Stimulated activated CD8-positive, alpha-beta memory T cell treated with anti-CD3 and anti-CD28 coated beads, Interleukin-7, amount 100 ng/mL, for 1 hour (primary cell): ENCODE data around the gene ATF7IP2.
"Not testable (repeated sequence)": the region's sequence is repeated elsewhere in the genome, so short reads cannot be mapped to it uniquely, and the experiment has no call there.

ENCODE experiments used
- DNase-seq, 2 donors: peaks; one replicate each; pipeline ENCODE4 v3.0.0-alpha.2; 2020; ENCODE audit warnings: low read depth in 2 of 2

Gene ATF7IP2

GRCh38 chr16:10376229-10376628 lies 9.6 kb upstream of the ATF7IP2 start:
- DNase-seq, result no peak

DNA sequence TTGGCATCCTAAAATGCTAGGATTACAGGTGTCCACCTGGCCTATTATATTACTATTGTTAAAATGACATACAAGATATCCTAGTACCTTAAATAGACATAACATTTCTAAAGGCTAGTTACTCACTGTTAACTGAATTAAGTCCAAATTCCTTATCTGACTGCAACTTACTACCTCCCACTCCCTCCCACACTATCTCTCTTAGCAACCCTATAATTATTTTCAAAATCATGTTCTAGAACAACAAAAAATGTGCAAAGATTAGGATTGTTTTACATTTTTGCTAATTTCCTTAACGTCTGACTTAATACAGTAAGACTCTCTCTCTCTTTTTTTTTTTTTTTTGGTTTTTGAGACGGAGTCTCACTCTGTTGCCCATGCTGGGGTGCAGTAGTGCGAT lies 2.2 kb upstream of the ATF7IP2 start:
- DNase-seq, result no peak

- DNase-seq, result no peak
Observed at GRCh38 chr16:10386517-10387100, 748 bp downstream of the ATF7IP2 start.

DNA sequence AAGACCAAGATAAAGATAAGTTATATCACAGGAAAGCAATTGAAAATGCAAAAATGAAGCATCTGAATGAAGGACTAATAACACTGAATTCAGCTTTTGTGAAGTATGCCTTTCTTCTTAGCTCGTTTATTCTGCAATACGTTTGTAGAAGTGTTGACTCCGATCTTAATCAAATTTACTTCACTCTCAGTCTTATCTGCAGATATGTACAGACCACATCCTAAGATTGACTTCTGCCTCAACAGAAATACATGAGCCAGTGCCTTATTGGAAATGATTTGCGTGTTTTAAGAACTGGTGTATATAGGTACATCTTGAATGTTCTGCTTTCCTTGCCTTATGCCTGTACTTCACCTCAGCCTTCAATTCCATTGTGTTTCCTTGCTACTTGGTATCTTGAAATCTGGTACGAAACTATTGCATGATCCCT lies 1.3 kb downstream of the ATF7IP2 start:
- DNase-seq, result no peak

DNA sequence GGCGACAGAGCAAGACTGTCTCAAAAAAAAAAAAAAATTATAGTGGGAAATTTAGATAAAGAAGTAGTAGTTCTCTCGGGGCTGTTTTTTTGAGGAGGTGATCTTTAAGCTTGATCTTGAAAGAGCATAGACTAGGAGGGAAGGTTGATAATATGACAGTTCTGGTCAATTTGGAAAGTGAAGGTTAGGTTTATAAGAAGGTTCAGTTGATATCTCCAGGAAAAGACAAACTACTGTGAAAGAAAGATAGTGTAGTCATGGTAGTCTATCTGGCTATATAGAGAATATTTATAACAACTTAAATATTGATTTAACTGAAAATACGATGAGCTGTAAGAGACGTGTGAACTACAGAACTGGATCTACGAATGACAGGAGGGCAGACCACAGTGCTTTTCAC lies 3.1 kb downstream of the ATF7IP2 start:
- DNase-seq, result no peak

DNA sequence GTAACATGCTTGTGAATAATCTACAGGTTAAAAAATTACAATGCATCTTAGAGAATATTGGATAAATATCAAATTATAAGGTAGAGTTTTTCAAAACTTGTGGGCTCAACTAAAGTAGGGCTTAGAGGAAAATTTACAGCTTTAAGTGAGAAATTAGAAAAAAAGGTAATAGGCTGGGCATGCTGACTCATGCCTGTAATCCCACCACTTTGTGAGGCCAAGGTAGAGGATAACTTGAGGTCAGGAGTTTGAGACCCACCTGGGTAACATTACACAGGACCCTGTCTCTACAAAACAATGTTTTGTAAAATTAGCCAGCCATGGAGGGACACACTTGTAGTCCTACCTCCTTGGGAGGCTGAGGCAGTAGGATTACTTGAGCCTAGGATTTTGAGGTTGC lies 4.5 kb downstream of the ATF7IP2 start:
- no peak for DNase-seq

DNA sequence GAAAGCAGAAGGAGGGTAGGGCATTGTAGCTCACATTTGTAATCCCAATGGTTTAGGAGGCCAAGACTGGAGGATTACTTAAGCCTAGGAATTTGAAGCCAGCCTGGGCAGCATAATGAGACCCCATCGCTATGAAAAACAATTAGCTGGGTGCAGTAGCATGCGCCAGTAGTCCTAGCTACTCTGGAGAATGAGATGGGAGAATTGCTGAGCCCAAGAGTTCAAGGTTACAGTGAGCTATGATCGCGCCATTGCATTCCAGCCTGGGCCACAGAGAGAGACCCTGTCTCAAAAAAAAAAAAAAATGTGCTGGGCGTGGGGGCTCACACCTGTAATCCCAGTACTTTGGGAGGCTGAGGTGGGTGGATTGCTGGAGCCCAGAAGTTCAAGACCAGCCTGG lies 5.0 kb downstream of the ATF7IP2 start:
- no peak for DNase-seq

DNA sequence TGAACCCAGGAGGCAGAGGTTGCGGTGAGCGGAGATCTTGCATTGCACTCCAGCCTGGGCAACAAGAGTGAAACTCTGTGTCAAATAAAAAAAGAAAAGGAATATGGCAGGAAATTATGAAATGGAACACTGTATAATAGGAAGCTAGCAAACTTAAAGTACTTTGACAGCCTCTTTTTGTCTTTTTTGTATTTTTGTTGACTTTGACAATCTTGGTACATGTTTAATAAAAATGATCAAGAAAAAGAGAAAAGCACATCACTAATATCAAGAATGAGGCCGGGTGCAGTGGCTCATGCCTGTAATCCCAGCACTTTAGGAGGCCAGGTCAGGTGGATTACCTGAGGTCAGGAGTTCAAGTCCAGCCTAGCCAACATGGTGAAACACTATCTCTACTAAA lies 5.5 kb downstream of the ATF7IP2 start:
- no peak for DNase-seq

DNA sequence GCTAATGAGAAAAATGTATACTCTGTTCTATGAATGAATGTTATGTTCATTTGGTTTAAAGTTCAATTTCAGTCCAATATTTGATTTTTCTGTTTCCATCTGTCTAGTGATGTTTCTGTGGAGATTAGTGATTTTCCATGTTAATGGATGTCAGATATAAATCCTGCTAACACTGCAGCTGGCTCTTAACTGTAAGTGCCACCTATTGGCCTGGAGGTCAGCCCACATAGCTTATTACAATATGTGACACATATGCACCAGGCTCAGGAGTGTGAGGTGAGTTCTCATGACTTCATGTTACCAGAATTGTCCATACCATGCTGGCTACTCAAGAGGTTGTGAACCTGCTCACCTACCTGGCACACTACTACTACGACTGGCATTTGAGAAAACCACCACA lies 17.1 kb downstream of the ATF7IP2 start:
- no peak for DNase-seq

- DNase-seq, result no peak
Observed at GRCh38 chr16:10405386-10405939, 19.6 kb downstream of the ATF7IP2 start.

GRCh38 chr16:10408824-10409381 lies 23.0 kb downstream of the ATF7IP2 start:
- no peak for DNase-seq

DNA sequence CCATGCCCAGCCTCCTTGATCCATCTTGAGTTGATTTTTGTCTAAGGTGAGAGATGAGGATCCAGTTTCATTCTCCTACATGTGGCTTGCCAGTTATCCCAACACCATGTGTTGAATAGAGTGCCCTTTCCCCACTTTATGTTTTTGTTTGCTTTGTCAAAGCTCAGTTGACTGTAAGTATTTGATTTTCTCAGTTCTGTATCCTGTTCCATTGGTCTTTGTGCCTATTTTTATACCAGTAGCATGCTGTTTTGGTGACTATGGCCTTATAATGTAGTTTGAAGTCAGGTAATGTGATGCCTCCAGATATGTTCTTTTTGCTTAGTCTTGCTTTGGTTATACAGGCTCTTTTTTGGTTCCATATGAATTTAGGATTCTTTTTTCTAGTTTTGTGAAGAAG lies 23.9 kb downstream of the ATF7IP2 start:
- not testable (repeated sequence) for DNase-seq

- DNase-seq, result no peak
Observed at GRCh38 chr16:10410469-10410868, 24.6 kb downstream of the ATF7IP2 start.

- no peak for DNase-seq
Observed at GRCh38 chr16:10412935-10413601, 27.2 kb downstream of the ATF7IP2 start.

DNA sequence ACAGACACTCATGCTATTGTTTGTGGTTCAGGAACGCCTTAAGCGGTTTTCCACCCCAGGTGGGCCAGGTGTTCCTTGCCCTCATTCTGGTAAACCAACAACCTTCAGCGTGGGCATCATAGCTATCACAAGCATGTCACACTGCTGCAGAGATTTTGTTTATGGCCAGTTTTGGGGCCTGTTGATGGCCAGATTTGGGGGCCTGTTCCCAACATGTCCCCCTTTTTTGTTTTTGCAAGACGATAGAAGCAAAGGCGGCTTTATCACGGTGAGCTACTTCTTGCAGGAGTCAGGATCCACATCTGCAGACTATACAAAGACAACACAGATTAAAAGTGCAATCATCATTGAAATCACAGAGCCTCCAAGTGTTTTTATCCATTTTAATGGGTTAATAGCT lies 32.3 kb downstream of the ATF7IP2 start:
- not testable (repeated sequence) for DNase-seq

DNA sequence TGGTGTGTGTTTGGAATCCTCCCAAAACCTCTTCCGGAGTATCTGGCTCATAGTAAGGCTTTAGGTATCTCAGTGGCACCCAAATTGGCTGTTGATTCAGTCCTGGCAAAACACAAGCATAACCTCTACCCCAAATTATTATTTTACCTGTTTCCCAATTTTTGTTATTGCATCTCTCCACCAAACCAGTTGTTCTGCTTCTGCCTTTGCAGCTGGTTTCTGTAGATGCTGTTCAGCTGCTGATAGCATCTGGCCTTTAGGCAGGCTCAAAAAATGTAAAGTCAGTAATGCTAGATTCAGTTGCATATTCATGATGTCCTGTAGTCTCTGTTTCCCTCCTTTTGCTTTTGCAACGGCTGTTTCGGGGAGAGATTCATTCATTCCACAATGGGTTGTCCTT lies 33.8 kb downstream of the ATF7IP2 start:
- DNase-seq, result no peak

GRCh38 chr16:10421596-10421995 lies 35.7 kb downstream of the ATF7IP2 start:
- no peak for DNase-seq

DNA sequence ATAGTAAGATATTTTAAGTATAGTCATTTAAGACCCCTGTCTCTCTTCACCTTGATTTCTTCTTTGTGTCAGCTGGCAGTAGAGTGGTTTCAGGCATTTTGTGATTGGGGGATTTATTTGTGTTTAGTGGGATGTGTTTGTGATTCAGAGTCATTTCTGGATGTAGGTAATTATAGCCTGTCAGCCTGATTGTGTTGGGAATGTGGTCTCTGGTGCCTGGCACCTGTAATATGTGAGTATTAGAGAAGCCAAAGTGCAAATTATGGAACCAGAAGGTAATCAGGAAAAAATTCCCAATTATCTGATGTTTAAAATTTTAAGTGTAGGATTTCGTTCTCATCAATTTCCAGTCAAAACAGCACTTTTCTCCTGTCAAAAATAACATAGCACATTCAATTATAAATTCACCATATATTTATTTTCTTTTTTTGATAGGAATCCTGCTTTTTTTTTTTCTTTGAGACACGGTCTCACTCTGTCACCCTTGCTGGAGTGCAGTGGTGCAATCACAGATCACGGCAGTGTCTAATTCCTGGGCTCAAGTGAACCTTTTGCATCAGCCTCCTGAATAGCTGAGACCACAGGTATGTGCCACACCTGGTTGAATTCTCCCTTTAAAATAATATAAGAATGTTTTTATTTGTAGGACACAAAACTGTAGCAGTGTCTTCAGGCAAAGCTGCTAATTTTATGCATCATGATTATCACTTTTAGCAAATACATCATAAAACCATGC lies 42.7 kb downstream of the ATF7IP2 start:
- no peak for DNase-seq

DNA sequence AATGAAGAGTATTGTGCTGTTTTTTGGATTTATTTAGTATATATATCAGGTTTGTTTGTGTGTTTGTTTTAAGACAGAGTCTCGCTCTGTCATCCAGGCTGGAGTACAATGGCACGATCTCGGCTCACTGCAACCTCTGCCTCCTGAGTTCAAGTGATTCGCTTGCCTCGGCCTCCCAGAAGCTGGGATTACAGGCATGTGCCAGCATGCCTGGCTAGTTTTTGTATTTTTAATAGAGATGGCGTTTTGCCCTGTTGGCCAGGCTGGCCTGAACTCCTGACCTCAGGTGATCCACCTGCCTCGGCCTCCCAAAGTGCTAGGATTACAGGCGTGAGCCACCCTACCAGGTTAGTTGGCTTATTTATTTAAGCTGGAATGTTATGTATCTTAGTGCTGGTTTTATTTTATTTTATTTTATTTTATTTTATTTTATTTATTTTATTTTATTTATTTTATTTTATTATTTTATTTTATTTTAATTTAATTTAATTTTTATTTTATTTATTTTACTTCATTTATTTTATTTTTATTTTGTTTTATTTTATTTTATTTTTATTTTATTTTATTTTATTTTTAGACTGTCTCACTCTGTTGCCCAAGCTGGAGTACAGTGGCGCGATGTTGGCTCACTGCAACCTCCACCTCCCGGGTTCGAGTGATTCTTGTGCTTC lies 43.6 kb downstream of the ATF7IP2 start:
- DNase-seq, result not testable (repeated sequence)

DNA sequence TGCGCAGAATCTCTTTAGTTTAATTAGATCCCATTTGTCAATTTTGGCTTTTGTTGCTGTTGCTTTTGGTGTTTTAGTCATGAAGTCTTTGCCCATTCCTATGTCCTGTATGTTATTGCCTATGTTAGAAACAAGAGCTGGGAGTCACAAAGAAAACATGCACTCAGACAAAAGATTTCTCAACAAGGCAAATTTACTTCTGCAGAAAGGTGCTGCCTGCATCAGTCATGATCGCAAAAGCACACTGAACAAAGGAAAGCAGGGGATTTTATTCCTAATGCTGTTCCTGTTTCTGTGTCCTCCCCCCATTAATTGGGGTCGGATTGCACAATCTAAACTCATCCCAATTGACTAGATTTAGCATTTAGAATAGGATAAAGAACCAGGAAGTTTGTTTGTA lies 55.9 kb downstream of the ATF7IP2 start:
- no peak for DNase-seq

- no peak for DNase-seq
Observed at GRCh38 chr16:10447289-10447688, 61.4 kb downstream of the ATF7IP2 start.
